CD4-positive, alpha-beta T cell (primary cell): ENCODE data around the gene MSLN. TPM values are rescaled to one million over a fixed set of nuclear protein-coding genes. Genes with fewer than 3 reads are reported as not detected.

Experiments used
- ATAC-seq: fragments of 200-7000 bp; cut with Tn5 transposase; one replicate; pipeline ENCODE4 v1.10.0; 2022; ENCODE audit warnings: mild to moderate bottlenecking; ENCODE audit not compliant: poor library complexity
- CTCF ChIA-PET: fragments of 350-600 bp; sonication (Branson Sonifier 250); formaldehyde crosslinking; loops from one replicate; lab custom pipeline; 2021; ENCODE audit warnings: antibody characterized with exemption, inconsistent platforms; lab: Charles Lee
- POLR2A ChIA-PET: fragments of 350-600 bp; sonication (Branson Sonifier 250); formaldehyde crosslinking; loops from one replicate; lab custom pipeline; 2021; ENCODE audit warnings: antibody characterized with exemption, inconsistent platforms; lab: Charles Lee
- DNase-seq, 14 experiments: peaks; one replicate each; pipeline ENCODE4 v3.0.0-alpha.2; 2013 to 2020; ENCODE audit warnings: mixed read lengths in 2 of 14
- H3K27ac ChIP-seq, 2 donors: one replicate each; pipeline versions ENCODE4 v1.5.1 to v1.7.0; 2013; ENCODE audit warnings: low read length in 2 of 2, low read depth in 1 of 2, mild to moderate bottlenecking in 1 of 2
- H3K27me3 ChIP-seq, 2 experiments: 1 replicate in 1 of 2; 2 replicates in 1 of 2; pipeline versions ENCODE4 v1.6.1 to v1.7.0; 2013; ENCODE audit warnings: low read length in 2 of 2, control low read depth in 1 of 2, mild to moderate bottlenecking in 1 of 2, moderate library complexity in 1 of 2; ENCODE audit not compliant: insufficient read depth in 2 of 2, control insufficient read depth in 1 of 2
- H3K36me3 ChIP-seq: one replicate; pipeline ENCODE4 v1.6.1; 2013; ENCODE audit warnings: low read length, control low read depth; ENCODE audit not compliant: insufficient read depth
- H3K4me1 ChIP-seq: one replicate; pipeline ENCODE4 v1.6.1; 2013; ENCODE audit warnings: low read length, control low read depth; ENCODE audit not compliant: insufficient read depth
- H3K4me3 ChIP-seq: one replicate; pipeline ENCODE4 v1.5.1; 2013; ENCODE audit warnings: mild to moderate bottlenecking, low read length, moderate library complexity
- H3K9me3 ChIP-seq, 2 experiments: 1 replicate in 1 of 2; 2 replicates in 1 of 2; pipeline versions ENCODE4 v1.6.1 to v1.7.0; 2013; ENCODE audit warnings: low read length in 2 of 2, mild to moderate bottlenecking in 2 of 2, control low read depth in 1 of 2, moderate library complexity in 1 of 2; ENCODE audit not compliant: control insufficient read depth in 1 of 2, insufficient read depth in 1 of 2
- H3K27ac Mint-ChIP-seq: one replicate; pipeline ENCODE4 v1.8.0; 2020; ENCODE audit warnings: mixed read lengths
- H3K27me3 Mint-ChIP-seq: one replicate; pipeline ENCODE4 v1.8.0; 2021; ENCODE audit warnings: mixed read lengths
- H3K36me3 Mint-ChIP-seq: one replicate; pipeline ENCODE4 v1.8.0; 2021; ENCODE audit warnings: low read depth, mixed read lengths
- H3K4me1 Mint-ChIP-seq: one replicate; pipeline ENCODE4 v1.8.0; 2021; ENCODE audit warnings: low read depth, mixed read lengths
- H3K4me3 Mint-ChIP-seq: one replicate; pipeline ENCODE4 v1.8.0; 2020; ENCODE audit warnings: mild to moderate bottlenecking, mixed read lengths
- H3K9me3 Mint-ChIP-seq: one replicate; pipeline ENCODE4 v1.8.0; 2020; ENCODE audit warnings: mixed read lengths
- intact Hi-C, 2 experiments: fragments of 100-400 bp; cut with DNase I in 1 of 2; cut with micrococcal nuclease in 1 of 2; formaldehyde crosslinking; loops; one replicate each; pipeline versions ENCODE4 v1.15.1 to v1.9.0; 2023 to 2025; cut with DNase I, micrococcal nuclease
- total RNA-seq, 174 experiments: library from RNA in 2 of 174; stranded (reverse) in 2 of 174; gene quantifications; one replicate each; pipeline ENCODE4 v1.2.3 and lab custom pipeline; 2021 to 2026
- TF ChIP-seq, protein P1 (sequence below): fragments of 200-600 bp; IDR thresholded peaks from one replicate; pipeline ENCODE4 v1.8.0; 2022; ENCODE audit warnings: antibody characterized with exemption, mild to moderate bottlenecking

MSLN gene
- total RNA-seq, 2 experiments from 2014 or later = not detected

DNA sequence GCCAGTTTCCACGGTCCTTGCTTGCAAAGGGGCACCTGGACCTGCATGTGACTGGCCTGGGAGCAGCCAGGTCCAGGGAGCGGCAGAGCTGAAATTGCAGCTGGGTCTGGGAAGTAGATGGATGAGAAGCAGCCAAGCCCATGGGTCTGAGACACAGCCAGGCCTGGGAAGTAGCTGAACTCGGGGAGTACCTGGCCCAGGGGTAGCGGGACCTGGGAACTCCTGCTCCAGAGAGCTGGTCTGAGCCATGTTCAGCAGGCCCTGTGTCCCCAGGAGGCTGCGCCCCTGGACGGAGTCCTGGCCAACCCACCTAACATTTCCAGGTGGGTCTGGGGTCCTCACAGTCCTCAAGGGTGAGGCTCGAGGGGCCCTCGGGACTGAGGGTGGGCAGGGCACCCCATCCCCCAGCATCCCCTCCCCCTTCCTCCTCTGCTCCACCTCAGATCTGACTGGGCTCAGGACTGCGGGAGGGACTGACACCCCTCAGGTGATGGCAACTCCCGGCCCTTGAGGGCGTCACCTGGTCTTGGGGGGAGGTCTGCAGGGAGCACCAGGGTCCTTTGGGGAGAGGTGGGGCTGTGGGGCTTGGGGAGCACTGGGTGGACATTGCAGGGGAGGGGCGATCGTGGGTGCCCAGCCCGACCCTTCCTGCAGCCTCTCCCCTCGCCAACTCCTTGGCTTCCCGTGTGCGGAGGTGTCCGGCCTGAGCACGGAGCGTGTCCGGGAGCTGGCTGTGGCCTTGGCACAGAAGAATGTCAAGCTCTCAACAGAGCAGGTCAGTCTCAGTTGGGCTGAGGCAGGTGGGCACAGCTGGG lies 3.0 kb downstream of the MSLN start:
- TF ChIP-seq, protein P1, sequence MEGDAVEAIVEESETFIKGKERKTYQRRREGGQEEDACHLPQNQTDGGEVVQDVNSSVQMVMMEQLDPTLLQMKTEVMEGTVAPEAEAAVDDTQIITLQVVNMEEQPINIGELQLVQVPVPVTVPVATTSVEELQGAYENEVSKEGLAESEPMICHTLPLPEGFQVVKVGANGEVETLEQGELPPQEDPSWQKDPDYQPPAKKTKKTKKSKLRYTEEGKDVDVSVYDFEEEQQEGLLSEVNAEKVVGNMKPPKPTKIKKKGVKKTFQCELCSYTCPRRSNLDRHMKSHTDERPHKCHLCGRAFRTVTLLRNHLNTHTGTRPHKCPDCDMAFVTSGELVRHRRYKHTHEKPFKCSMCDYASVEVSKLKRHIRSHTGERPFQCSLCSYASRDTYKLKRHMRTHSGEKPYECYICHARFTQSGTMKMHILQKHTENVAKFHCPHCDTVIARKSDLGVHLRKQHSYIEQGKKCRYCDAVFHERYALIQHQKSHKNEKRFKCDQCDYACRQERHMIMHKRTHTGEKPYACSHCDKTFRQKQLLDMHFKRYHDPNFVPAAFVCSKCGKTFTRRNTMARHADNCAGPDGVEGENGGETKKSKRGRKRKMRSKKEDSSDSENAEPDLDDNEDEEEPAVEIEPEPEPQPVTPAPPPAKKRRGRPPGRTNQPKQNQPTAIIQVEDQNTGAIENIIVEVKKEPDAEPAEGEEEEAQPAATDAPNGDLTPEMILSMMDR = no peak
- DNase-seq (peak in 1 of 14 experiments; percentile 22), ATAC-seq (no peak)
- Mint-ChIP-seq H3K27ac (no peak overlapping the region), H3K4me3 (no peak overlapping the region), H3K27me3 (no peaks in the 10 kb centered on the region), H3K9me3 (no peaks in the 10 kb centered on the region), H3K4me1 (no peaks in the 10 kb centered on the region), H3K36me3 (no peaks in the 10 kb centered on the region)
- ChIA-PET POLR2A (no interaction called here), CTCF (no interaction called here)
- H3K27ac ChIP-seq = no peak overlapping the region
- no peaks in the 10 kb centered on the region for H3K36me3 ChIP-seq
- no peaks in the 10 kb centered on the region for H3K27me3 ChIP-seq
- H3K4me3 ChIP-seq = no peak overlapping the region
- H3K4me1 ChIP-seq = no peaks in the 10 kb centered on the region
- intact Hi-C loops = no loop called here
- H3K9me3 ChIP-seq = no peaks in the 10 kb centered on the region

DNA sequence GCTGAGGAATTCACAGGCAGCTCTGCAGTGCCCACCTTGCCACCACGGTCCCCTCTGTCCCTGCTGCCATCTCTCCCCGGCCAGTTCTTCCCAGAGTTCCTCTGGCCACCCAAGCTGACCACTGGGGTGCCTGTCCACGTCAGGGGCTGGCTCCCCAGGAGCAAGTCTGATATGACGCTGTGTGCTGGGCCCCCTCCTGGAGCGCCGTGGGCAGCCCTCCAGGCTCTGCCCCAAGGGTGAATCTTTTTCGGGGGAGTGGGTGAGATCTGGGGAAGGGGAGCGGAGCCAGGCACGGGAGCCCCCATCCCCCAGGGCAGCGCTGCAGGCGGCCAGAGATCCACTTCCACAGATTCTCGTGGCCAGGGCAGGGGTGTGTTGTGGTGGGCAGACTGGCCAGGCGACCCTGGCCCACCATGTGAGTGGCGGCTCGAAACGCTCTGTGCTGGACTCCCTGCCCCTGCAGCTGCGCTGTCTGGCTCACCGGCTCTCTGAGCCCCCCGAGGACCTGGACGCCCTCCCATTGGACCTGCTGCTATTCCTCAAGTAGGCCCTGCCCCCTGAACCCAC lies 3.7 kb downstream of the MSLN start:
- H3K27ac ChIP-seq = no peak overlapping the region

DNA sequence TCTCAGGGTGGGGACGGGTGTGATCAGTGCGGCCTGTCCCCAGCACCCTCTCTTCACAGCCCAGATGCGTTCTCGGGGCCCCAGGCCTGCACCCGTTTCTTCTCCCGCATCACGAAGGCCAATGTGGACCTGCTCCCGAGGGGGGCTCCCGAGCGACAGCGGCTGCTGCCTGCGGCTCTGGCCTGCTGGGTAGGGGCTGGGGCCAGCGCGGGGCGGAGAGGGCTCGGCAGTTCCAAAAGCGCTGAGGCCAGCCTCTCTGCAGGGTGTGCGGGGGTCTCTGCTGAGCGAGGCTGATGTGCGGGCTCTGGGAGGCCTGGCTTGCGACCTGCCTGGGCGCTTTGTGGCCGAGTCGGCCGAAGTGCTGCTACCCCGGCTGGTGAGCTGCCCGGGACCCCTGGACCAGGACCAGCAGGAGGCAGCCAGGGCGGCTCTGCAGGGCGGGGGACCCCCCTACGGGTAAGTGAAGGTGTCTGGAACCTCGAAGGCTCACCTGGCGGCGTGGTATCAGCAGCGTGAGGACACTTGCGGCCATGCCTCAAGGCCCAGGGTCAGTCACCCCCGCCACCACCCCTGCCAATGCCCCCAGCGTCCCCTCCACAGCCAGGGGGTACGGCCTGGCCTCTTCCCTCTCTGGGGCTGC lies 4.4 kb downstream of the MSLN start:
- intact Hi-C loops = no loop called here
- ATAC-seq = no peak
- peaks cover 0 to 2% of the 10 kb centered on the region in 2 experiments for H3K27me3 ChIP-seq
- H3K4me3 ChIP-seq = no peak overlapping the region
- no peak overlapping the region for H3K27ac Mint-ChIP-seq
- H3K36me3 Mint-ChIP-seq = no peaks in the 10 kb centered on the region
- DNase-seq = peak in 2 of 14 experiments; percentile 4 to 20
- no peaks in the 10 kb centered on the region for H3K9me3 ChIP-seq
- H3K36me3 ChIP-seq = no peaks in the 10 kb centered on the region
- no peaks in the 10 kb centered on the region for H3K4me1 ChIP-seq
- H3K27ac ChIP-seq = no peak overlapping the region
- ChIA-PET CTCF (no interaction called here), POLR2A (no interaction called here)
- H3K4me3 Mint-ChIP-seq = no peak overlapping the region
- no peaks in the 10 kb centered on the region for H3K27me3 Mint-ChIP-seq
- no peaks in the 10 kb centered on the region for H3K4me1 Mint-ChIP-seq
- H3K9me3 Mint-ChIP-seq = no peaks in the 10 kb centered on the region
- TF ChIP-seq, protein P1 = no peak

More for the DNA sequence above, 3.7 kb downstream of the MSLN start:
- DNase-seq (peak in 1 of 14 experiments; percentile 8), ATAC-seq (no peak)
- Mint-ChIP-seq H3K27me3 (no peaks in the 10 kb centered on the region), H3K9me3 (no peaks in the 10 kb centered on the region), H3K36me3 (no peaks in the 10 kb centered on the region), H3K4me1 (no peaks in the 10 kb centered on the region), H3K4me3 (no peak overlapping the region), H3K27ac (no peak overlapping the region)
- Histone ChIP-seq H3K9me3 (no peaks in the 10 kb centered on the region), H3K36me3 (no peaks in the 10 kb centered on the region), H3K27me3 (peaks cover 0 to 1% of the 10 kb centered on the region in 2 experiments), H3K4me1 (no peaks in the 10 kb centered on the region), H3K4me3 (no peak overlapping the region)
- intact Hi-C loops = no loop called here
- POLR2A ChIA-PET = no interaction called here
- CTCF ChIA-PET = no interaction called here
- TF ChIP-seq, protein P1 = no peak
